Measurements from ENCODE around the gene HDAC4. TPM values are rescaled to one million over a fixed set of nuclear protein-coding genes. Genes with fewer than 3 reads are reported as not detected.

Gene HDAC4
- total and polyA plus RNA-seq, 2 of the 8 experiments (the other 6 are each of a cell fraction or from before 2014, with no cell fraction given), result 15.4 to 31.5 TPM

DNA sequence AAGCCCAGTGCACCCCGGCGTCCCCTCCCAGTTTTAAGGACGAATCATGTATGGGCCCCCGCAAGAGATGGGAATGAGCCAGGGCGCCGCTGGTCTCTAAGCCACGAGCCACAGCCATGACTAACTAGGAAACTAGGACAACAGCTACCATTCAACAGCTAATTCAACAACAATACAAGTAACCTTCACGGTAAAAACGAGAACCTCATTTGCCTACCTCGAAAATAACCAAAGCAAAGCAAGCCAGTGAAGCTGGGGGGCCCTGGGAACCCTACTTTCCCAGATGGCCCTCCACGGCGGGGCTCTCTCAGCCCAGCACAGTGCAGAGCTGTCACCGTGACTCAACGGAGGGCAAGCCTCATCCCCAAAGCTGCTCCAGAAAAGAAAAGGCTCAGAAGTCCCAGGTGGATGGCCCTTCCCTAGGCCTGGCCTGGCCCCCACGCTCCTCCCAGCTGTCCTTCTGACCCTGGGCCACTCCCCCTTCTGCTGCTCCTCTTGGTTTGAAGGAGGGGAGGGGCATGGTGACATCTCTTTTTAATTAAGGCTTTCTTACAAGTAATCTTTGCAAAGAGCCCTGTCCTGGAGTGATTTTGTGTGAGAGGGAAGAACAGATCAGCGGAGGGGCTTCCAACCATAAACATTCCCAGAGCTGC is 126.3 kb downstream of the HDAC4 start (continued):
- TF ChIP-seq, protein P1, sequence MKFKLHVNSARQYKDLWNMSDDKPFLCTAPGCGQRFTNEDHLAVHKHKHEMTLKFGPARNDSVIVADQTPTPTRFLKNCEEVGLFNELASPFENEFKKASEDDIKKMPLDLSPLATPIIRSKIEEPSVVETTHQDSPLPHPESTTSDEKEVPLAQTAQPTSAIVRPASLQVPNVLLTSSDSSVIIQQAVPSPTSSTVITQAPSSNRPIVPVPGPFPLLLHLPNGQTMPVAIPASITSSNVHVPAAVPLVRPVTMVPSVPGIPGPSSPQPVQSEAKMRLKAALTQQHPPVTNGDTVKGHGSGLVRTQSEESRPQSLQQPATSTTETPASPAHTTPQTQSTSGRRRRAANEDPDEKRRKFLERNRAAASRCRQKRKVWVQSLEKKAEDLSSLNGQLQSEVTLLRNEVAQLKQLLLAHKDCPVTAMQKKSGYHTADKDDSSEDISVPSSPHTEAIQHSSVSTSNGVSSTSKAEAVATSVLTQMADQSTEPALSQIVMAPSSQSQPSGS (IDR thresholded peaks at IDR 0.05; ENCODE audit: low read length), result no peak
- TF ChIP-seq SIN3A (conservative IDR thresholded peaks at IDR 0.05 in 1 of 2, IDR thresholded peaks at IDR 0.05 in 1 of 2; ENCODE audit: low read depth in 1 of 2, low read length in 2 of 2), result no peak

All from H1 (cell line).